HG03280 (cell line): ENCODE measurements around the gene ARL3.

Experiments
- ATAC-seq: cut with Tn5 transposase; IDR thresholded peaks from one replicate; pipeline ENCODE4 v1.9.1; 2021; ENCODE audit warnings: mild to moderate bottlenecking, moderate library complexity; ENCODE audit not compliant: unreplicated experiment

The ARL3 gene

GRCh38 chr10:102653060-102653459 lies 61.1 kb downstream of the ARL3 start:
- no peak for ATAC-seq

DNA sequence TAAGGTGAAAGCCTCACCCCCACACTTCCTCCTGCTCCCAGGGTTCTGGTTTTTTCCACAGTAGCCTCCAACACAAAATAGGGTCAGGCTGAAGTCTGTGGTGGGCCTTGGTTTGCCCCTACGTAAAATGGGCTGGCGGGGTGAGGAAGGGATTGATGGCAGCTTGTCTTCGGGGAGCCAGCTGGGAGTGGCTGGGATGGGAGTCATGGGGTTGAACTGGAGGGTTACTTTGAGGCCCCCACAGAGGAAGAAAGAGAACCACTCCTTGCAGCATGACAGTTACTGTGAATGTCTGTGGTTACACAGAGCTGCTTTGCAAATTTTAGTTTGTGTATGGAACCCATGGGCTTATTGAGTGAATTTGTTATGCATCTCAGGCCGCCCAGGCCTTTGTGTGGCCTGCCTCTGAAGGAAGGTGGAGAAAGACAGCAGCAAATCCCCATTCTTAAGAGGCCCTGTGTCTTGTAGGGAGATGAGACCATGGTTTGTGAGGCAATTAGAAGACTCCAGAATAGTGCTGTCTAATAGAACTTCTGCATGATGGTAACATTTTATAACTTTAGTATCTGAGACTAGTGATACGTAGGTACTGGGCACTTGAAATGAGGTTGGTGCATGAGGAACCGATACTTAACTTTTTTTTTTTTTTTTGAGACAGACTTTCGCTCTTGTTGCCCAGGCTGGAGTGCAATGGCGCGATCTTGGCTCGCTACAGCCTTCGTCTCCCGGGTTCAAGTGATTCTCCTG lies 61.9 kb downstream of the ARL3 start:
- peak; percentile 48 for ATAC-seq

- ATAC-seq = no peak
Observed at GRCh38 chr10:102651455-102652169, 62.6 kb downstream of the ARL3 start.

DNA sequence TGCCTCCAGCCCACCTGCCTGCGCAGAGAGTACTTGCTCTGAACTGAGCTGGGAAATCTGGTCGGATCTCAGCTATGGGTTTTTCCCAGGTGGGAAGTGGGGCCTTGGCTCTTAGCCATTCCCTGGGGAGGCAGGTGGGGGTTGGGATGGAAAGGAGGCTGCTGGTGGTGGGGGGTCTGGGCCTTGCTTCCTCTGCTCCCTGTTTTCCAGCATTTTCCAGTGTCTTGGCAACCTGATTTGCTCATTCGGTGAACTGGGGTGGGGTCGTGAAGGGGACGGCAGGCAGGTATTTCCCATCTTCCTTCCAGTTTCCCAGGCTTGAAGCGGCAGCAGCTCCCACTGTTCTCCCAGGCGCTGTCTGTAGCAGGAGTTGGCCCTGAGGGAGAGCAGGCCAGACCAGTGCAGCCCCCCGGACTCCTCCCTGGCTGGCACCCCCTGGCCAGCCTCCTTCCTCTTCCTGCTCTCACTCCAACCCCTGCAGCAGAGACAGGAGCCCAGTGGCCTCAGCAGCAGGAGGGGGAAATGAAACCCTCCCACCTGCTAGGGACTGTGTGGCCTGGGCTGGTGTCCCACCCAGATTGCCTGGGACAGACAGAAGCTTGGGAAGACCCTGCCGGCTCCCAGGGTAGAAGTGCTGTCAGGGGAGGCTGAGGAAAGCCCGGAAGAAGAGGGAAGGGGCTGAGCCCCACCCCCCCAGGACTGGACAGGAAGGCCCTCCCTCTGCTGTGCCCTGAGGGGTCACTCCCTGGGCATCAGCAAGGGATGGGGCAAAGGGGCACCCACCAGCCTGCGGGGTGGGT lies 63.3 kb downstream of the ARL3 start:
- ATAC-seq = no peak

DNA sequence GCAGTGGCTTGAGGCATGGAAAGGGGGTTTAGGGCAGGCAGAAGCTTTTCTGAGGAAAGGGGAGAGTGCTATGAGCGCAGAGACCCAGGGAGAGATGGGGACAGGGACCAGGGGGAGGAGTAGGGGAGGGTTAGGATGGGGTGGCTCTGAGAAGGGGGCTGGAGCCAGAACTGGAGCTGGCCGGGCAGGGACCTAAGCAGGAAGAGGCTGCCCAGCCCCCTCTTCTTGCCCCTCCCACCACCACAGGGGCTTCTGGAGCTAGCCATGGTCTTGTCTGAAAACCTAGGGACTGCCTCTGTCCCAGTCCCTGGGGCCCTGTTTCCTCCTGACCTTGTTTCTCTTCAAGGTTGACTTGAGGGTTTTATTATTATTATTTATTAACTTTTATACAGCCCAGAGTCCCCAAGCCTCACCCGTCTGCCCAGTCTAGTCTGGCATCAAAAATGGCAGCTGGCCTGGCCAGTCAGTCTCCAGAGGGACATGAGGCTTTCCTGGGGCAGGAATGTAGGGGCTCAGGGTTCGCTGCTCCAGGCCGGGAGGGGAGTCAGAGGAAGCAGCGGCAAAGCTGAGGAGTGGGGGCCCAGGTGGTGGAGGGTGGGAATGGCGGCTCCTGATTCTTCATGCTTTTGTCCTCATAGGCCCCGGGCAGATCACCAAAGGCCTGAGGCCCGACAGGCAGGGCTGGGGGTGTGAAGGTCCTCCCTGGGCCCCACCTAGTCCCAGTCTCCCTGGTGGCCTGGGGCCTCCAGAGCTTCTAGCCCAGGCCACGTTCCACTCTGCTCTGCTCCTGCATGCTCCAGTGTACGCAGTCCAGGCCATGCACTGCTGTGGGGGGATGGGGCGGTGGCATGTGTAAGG lies 64.2 kb downstream of the ARL3 start:
- no peak for ATAC-seq

GRCh38 chr10:102648889-102649796 lies 65.1 kb downstream of the ARL3 start:
- no peak for ATAC-seq

GRCh38 chr10:102648269-102648888 lies 65.8 kb downstream of the ARL3 start:
- ATAC-seq = no peak

GRCh38 chr10:102647443-102648268 lies 66.5 kb downstream of the ARL3 start:
- ATAC-seq = no peak

GRCh38 chr10:102646610-102647442 lies 67.4 kb downstream of the ARL3 start:
- no peak for ATAC-seq

DNA sequence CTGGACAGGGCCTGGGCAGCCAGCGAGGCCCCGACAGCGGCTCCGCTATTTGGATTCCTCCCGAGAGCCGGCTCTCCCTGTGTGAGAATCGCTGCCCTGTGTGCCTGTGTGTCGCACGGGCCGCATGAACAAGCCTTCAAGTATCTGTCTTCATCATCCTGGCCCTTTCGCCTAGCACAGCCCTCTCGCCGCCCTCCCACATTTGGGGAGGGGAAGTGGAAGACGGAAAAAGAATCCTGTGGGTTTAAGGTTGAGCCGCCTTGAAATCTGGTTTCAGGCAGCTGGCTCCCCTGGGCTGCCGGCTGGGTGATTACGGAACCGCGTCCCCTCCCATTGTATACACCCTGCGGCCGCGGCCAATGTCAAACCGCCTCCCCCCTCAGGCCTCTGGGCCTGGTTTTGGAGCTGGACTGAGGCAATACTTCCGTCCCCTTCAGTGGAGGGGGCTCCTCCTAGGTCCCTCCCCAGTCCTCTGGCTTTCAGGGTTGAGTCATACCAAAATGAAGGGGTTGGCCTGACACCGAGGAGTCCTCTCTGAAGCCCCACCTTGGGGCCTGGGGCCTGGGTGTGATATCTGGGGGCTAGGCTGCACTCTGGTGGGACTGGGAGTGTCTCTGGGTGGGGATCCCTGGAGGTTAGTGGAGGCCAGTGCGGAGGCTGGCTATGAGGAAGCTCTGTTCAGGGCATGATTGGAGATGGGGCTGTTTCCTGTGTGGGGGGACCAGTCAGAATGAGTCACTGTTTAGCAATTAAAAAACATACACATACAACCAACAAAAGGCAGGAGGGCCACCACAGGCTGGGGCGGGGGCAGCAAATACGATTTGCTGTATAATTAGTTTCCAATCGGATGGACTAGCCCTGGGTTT lies 68.2 kb downstream of the ARL3 start:
- peak; percentile 24 for ATAC-seq

DNA sequence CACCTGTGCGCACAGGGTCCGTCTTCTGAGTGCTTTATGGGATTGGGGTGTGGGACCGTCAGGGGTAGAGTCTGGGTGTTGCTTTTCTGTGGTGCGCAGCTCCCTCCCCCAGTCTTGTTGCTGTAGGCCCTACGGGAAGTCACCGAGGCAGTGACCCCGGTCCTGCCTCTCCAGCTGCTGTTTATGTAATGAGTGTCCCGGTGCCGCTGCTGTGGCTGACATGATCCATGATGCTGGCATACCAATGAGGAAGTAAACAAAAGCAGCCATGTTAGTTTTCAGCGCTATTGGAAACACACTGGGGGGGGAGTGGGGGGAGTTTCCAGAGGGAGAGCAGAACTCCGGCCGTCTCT lies 68.8 kb downstream of the ARL3 start:
- no peak for ATAC-seq

GRCh38 chr10:102644646-102645387 lies 69.4 kb downstream of the ARL3 start:
- peak; percentile 14 for ATAC-seq

DNA sequence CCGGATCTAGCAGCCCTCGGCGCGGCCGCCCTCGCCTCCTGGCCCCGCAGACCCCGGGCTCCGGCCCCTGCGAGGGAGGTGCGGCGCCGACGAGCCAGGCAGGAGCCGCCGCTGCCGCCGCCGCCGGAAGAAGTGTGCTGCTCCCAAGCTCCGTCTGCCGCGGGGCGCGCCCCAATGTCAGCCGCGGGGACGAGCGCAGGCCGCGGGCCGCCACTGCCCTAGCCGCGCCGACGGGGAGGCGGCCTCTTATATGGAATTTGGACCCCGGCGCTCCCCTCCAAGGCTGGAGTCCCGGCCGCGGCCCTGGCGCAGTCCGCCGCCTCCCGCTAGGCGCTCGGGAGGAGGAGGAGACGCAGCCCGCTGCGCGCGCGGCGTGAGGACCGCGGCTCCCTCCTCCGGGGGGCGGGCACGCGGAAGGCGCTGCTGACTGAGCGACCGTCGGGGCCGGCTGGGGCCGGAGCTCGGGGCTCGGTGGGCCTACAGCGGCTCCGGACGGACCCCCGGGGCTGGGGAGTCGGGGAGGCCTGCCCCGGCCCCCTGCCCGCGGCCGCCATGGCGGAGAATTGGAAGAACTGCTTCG lies 70.0 kb downstream of the ARL3 start, which contains the start of gene TRIM8:
Gene TRIM8 (plus strand): TSS at position 414 of the 580 bp plus-strand sequence. CDS start 139 bp downstream, at position 553.
- no peak for ATAC-seq

DNA sequence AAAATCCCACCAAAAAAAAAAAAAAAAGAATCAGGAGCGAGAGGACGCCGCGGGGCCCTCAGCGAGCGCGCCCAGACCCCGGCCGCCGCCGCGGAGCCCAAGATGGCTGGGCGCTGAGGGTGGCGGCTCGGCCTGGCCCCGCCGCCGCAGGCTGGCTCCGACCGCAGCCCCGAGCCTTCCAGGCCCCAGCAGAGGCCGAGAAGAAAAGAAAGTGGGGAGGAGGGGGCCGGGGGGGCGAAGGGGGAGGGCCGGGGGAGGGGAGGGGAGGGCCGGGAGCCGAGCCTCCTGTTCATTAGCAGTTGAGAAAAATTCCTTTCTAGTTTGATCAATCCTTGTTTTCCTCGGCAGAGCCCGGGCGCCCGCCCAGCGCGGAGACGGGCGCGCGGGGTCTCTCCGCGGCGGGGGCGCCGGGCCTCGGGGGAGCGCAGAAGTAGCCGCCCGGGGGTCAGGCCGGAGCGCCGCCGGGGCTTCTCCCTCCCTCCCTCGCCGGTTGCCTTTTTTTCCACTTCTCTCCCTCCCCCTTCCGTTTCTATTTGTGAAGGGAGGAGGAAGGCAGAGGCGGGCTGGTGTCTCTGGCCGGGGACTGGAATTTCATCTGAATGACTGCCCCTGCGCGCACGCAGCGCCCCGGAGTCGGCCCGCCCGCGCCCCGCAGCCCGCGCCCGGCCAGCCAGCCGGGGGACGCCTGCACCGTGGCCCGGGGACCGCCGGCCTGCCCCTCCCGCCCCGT lies 70.7 kb downstream of the ARL3 start:
- no peak for ATAC-seq
